A549 (cell line): ENCODE results near the gene FBXL15. TPM values are rescaled to one million over a fixed set of nuclear protein-coding genes. Genes with fewer than 3 reads are reported as not detected.
A peak's percentile ranks its signal among the peaks of the same experiment; 100 is the strongest.

Source experiments
- ATAC-seq, 2 experiments: fragments of 200-7000 bp in 1 of 2; fragments of >200 bp in 1 of 2; cut with Nextera tagmentation in 1 of 2; cut with Tn5 transposase in 1 of 2; 3 replicates each; pipeline versions ENCODE4 v1.8.0 to v1.9.1; 2018 to 2020; ENCODE audit warnings: mild to moderate bottlenecking in 1 of 2, moderate library complexity in 1 of 2
- CTCF ChIA-PET: fragments of 300-600 bp; sonication (Branson Sonifier 250); formaldehyde crosslinking; extraction: SDS; loops from one replicate; lab custom pipeline; 2021; ENCODE audit warnings: antibody characterized with exemption, inconsistent platforms; lab: Yijun Ruan, JAX
- POLR2A ChIA-PET: fragments of 350-600 bp; formaldehyde crosslinking; extraction: SDS; loops from one replicate; lab custom pipeline; 2021; ENCODE audit warnings: antibody characterized with exemption, inconsistent platforms; lab: Yijun Ruan, JAX
- DNase-seq, 2 experiments: peaks; one replicate each; pipeline versions ENCODE4 v3.0.0 to v3.0.0-alpha.2; 2011 to 2016; ENCODE audit warnings: low read depth in 1 of 2, low spot score in 1 of 2
- FAIRE-seq: peaks from 2 replicates; lab custom pipeline; 2011; peaks lifted over from hg19 to GRCh38; lab: Jason Lieb, UNC
- H3K27ac ChIP-seq, 2 experiments: fragments of >200 bp; sonication (Bioruptor Twin); formaldehyde crosslinking; 3 replicates each; pipeline ENCODE4 v1.5.1; 2016 to 2017
- H3K4me1 ChIP-seq: fragments of >200 bp; sonication (Bioruptor Twin); formaldehyde crosslinking; 3 replicates; pipeline ENCODE4 v1.6.1; 2016
- H3K4me2 ChIP-seq: fragments of >200 bp; sonication (Bioruptor Twin); formaldehyde crosslinking; 3 replicates; pipeline ENCODE4 v1.6.1; 2016
- H3K4me3 ChIP-seq: fragments of >200 bp; sonication (Bioruptor Twin); formaldehyde crosslinking; 3 replicates; pipeline ENCODE4 v1.5.1; 2016
- H3K9me3 ChIP-seq: fragments of >200 bp; sonication (Bioruptor Twin); formaldehyde crosslinking; 3 replicates; pipeline ENCODE4 v1.6.1; 2016
- CTCF ChIP-seq: fragments of >200 bp; sonication (Bioruptor Twin); formaldehyde crosslinking; IDR thresholded peaks from 3 replicates; pipeline ENCODE4 v1.5.1; 2016
- EP300 ChIP-seq, 2 experiments: fragments of >200 bp; sonication (Bioruptor Twin); formaldehyde crosslinking; IDR thresholded peaks; 2 replicates in 1 of 2; 3 replicates in 1 of 2; pipeline ENCODE4 v1.6.1; 2016 to 2017
- HDAC2 ChIP-seq: fragments of 200-600 bp; sonication (generic); IDR thresholded peaks from 2 replicates; pipeline ENCODE4 v1.6.1; 2016
- HMGXB4 ChIP-seq: fragments of 250-450 bp; sonication (Bioruptor Pico); IDR thresholded peaks from 2 replicates; pipeline ENCODE4 v1.5.0; 2021; ENCODE audit warnings: mild to moderate bottlenecking, moderate library complexity, borderline replicate concordance
- HOXB13 ChIP-seq: fragments of 250-450 bp; sonication (Bioruptor Pico); IDR thresholded peaks from 2 replicates; pipeline ENCODE4 v1.5.0; 2020; ENCODE audit warnings: low read depth, mild to moderate bottlenecking, moderate library complexity
- JUNB ChIP-seq: fragments of >200 bp; sonication (Bioruptor Twin); formaldehyde crosslinking; IDR thresholded peaks from 2 replicates; pipeline ENCODE4 v1.6.1; 2016
- MAFK ChIP-seq: fragments of 450-650 bp; IDR thresholded peaks from 2 replicates; pipeline ENCODE4 v1.6.1; 2014; ENCODE audit not compliant: partially characterized antibody
- MAZ ChIP-seq: fragments of 150-350 bp; IDR thresholded peaks from 2 replicates; pipeline ENCODE4 v1.6.1; 2014; ENCODE audit warnings: antibody characterized with exemption, low read depth, low read length, borderline replicate concordance
- MYC ChIP-seq: IDR thresholded peaks from 2 replicates; pipeline ENCODE4 v1.6.1; 2012; ENCODE audit warnings: mild to moderate bottlenecking, inconsistent platforms, low read length, improper control_type of control experiment, borderline replicate concordance
- PBX3 ChIP-seq: IDR thresholded peaks from 2 replicates; pipeline ENCODE4 v1.6.1; 2012
- PHF8 ChIP-seq: fragments of 200-600 bp; sonication (generic); IDR thresholded peaks from 2 replicates; pipeline ENCODE4 v1.6.1; 2016; ENCODE audit warnings: low read depth, mild to moderate bottlenecking, antibody characterized with exemption, moderate library complexity, borderline replicate concordance
- RAD21 ChIP-seq, 2 experiments: fragments of >200 bp in 1 of 2; sonication (Bioruptor Twin) in 1 of 2; formaldehyde crosslinking in 1 of 2; IDR thresholded peaks in 1 of 2; conservative IDR thresholded peaks in 1 of 2; 2 replicates in 1 of 2; 3 replicates in 1 of 2; pipeline ENCODE4 v1.6.1; 2012 to 2018; ENCODE audit warnings: inconsistent platforms in 1 of 2
- RARB ChIP-seq: fragments of 250-450 bp; sonication (Bioruptor Pico); IDR thresholded peaks from 2 replicates; pipeline ENCODE4 v1.8.0; 2021; ENCODE audit warnings: mild to moderate bottlenecking, moderate library complexity
- RFX5 ChIP-seq: fragments of 450-650 bp; IDR thresholded peaks from 2 replicates; pipeline ENCODE4 v1.7.1; 2014; ENCODE audit warnings: antibody characterized with exemption, mild to moderate bottlenecking, moderate library complexity
- ZC3H11A ChIP-seq: fragments of 450-650 bp; IDR thresholded peaks from 2 replicates; pipeline ENCODE4 v1.6.1; 2014; ENCODE audit warnings: antibody characterized with exemption, mild to moderate bottlenecking
- WGBS: methylation state at CpG from one replicate; pipeline ENCODE4 v1.1.6; 2017; ENCODE audit errors: missing lambda C conversion rate; 5-methylcytosine and 5-hydroxymethylcytosine counted together
- polyA plus RNA-seq, 4 experiments: library from polyadenylated mRNA; depleted of rRNA in 3 of 4; stranded (reverse); fragments of >200 nt; fragmentation: RNase III in 1 of 4; extraction: RNeasy Plus Mini Kit Qiagen cat#74134 plus additional on column Dnase treatment in 1 of 4; gene quantifications; 2 replicates in 3 of 4; 3 replicates in 1 of 4; pipeline ENCODE4 v1.2.3, GENCODE V29; 2011 to 2017

Gene FBXL15
- polyA plus RNA-seq, 2 of the 4 experiments (the other 2 are of a cell fraction) = 4.8 to 9.4 TPM

- TF ChIP-seq CTCF = no peak
- TF ChIP-seq MAFK = no peak
- 0 out of 2 replicates have a peak, but pooled peaks have one; percentile 18 for TF ChIP-seq MYC
- TF ChIP-seq PHF8 = peak; percentile 53; the same call in 1 of the 2 replicates
- no peak for TF ChIP-seq HMGXB4
- no peak for TF ChIP-seq EP300 (IDR thresholded peaks at IDR 0.05)
- no peak for TF ChIP-seq JUNB
- no peak for TF ChIP-seq HDAC2
- TF ChIP-seq RFX5 = peak; percentile 49; the same call in 1 of the 2 replicates
Measured at GRCh38 chr10:102420714-102421506, at the start of gene FBXL15 (continued).

GRCh38 chr10:102371295-102371694 lies 49.3 kb upstream of the FBXL15 start:
- DNase-seq (no peak), FAIRE-seq (no peak), ATAC-seq (no peak)
- 98% methylated on average over 2 of the region's 2 CpGs for WGBS
- Histone ChIP-seq H3K4me2 (no peak overlapping the region), H3K4me3 (no peak overlapping the region), H3K4me1 (peaks cover 22% of the 10 kb centered on the region), H3K9me3 (peaks cover 10% of the 10 kb centered on the region), H3K27ac (no peak overlapping the region)
- ChIA-PET POLR2A (no interaction called here), CTCF (interaction anchor here (1.0 to 17.7 kb wide), 10 partner anchors 9 to 143 kb away, joined by 3 to 140 read pairs (median 4); partner anchors contain the start of gene ELOVL3)
- TF ChIP-seq PBX3 (no peak), HOXB13 (CRISPR knock-in tag) (no peak), RARB (no peak), MAZ (no peak), ZC3H11A (no peak), CTCF (no peak)

- Histone ChIP-seq H3K4me1 (no peaks in the 10 kb centered on the region), H3K9me3 (peaks cover 8% of the 10 kb centered on the region), H3K27ac (no peak overlapping the region), H3K4me2 (no peak overlapping the region), H3K4me3 (no peak overlapping the region)
- 93% methylated on average over 7 of the region's 7 CpGs for WGBS
- ChIA-PET POLR2A (no interaction called here), CTCF (interaction anchor here (0.5 to 17.7 kb wide), 15 partner anchors 9 to 202 kb away, joined by 3 to 140 read pairs (median 4); partner anchors contain the start of genes ELOVL3 and NFKB2)
- ATAC-seq (peak; percentile 62 to 70; a peak in 4 of 6 replicates), FAIRE-seq (no peak), DNase-seq (no peak)
- TF ChIP-seq RAD21 (conservative IDR thresholded peaks at IDR 0.05 in 1 of 2, IDR thresholded peaks at IDR 0.05 in 1 of 2) (peak in 1 of 2 experiments; percentile 24; a peak in 1 of 5 replicates), EP300 (IDR thresholded peaks at IDR 0.05) (no peak)
Measured at GRCh38 chr10:102375250-102375649, 45.4 kb upstream of the FBXL15 start.
